ENCODE data around the gene NUMBL. TPM values are rescaled to one million over a fixed set of nuclear protein-coding genes. Genes with fewer than 3 reads are reported as not detected.

Gene NUMBL
- total RNA-seq, 1 donor from 2014 or later, result 6.4 TPM

- peaks cover 16% of the 10 kb centered on the region for H3K4me1 ChIP-seq
- peaks cover 23% of the 10 kb centered on the region for H3F3A ChIP-seq (ENCODE audit: low read depth)
- H3K27ac Mint-ChIP-seq, result no peak overlapping the region
- peaks cover 11% of the 10 kb centered on the region for H3K27me3 Mint-ChIP-seq (ENCODE audit: insufficient read depth, low read depth)
- peak overlapping the region; percentile 78 for H3K4me2 ChIP-seq
- H3K4me3 Mint-ChIP-seq, result peak overlapping the region; percentile 72
- H3K27ac ChIP-seq, result no peak overlapping the region
- no peaks in the 10 kb centered on the region for H3K36me3 ChIP-seq
- peak overlapping the region; percentile 65 for H3K4me3 ChIP-seq
- no peak overlapping the region for H3K9ac ChIP-seq
- H3K9me3 ChIP-seq (ENCODE audit: low read depth), result no peaks in the 10 kb centered on the region
- DNase-seq (ENCODE audit: low spot score), result no peak
- peaks cover 37% of the 10 kb centered on the region for H3K4me1 Mint-ChIP-seq
- H4K20me1 ChIP-seq (ENCODE audit: low read depth), result peaks cover 34% of the 10 kb centered on the region
- H3K36me3 Mint-ChIP-seq, result peaks cover 20% of the 10 kb centered on the region
- H3K9me3 Mint-ChIP-seq, result no peaks in the 10 kb centered on the region
- H3K27me3 ChIP-seq, result no peaks in the 10 kb centered on the region
- H3K79me2 ChIP-seq (ENCODE audit: low read depth), result peaks cover 53% of the 10 kb centered on the region
- H2AFZ ChIP-seq (replicated peaks), result no peak overlapping the region
- TF ChIP-seq EZH2 (IDR thresholded peaks at IDR 0.05) (no peak), CTCF (IDR thresholded peaks at IDR 0.05) (no peak), EZH2phosphoT487 (IDR thresholded peaks at IDR 0.05) (no peak)
These were observed 29.0 kb upstream of the NUMBL start for GRCh38 chr19:40719414-40719894.

GRCh38 chr19:40718774-40719391 is 28.4 kb upstream of the NUMBL start:
- H3F3A ChIP-seq (ENCODE audit: low read depth), result peaks cover 23% of the 10 kb centered on the region
- no peaks in the 10 kb centered on the region for H3K9me3 ChIP-seq (ENCODE audit: low read depth)
- H3K27me3 ChIP-seq, result no peaks in the 10 kb centered on the region
- H3K27ac ChIP-seq, result no peak overlapping the region
- H3K4me1 ChIP-seq, result peaks cover 16% of the 10 kb centered on the region
- H3K9ac ChIP-seq, result peak overlapping the region; percentile 44
- peaks cover 39% of the 10 kb centered on the region for H3K4me1 Mint-ChIP-seq
- H3K79me2 ChIP-seq (ENCODE audit: low read depth), result peaks cover 58% of the 10 kb centered on the region
- H3K9me3 Mint-ChIP-seq, result no peaks in the 10 kb centered on the region
- peaks cover 16% of the 10 kb centered on the region for H3K36me3 Mint-ChIP-seq
- H3K36me3 ChIP-seq, result no peaks in the 10 kb centered on the region
- TF ChIP-seq EZH2phosphoT487 (IDR thresholded peaks at IDR 0.05) (no peak), EZH2 (IDR thresholded peaks at IDR 0.05) (no peak), CTCF (IDR thresholded peaks at IDR 0.05) (no peak)
- H2AFZ ChIP-seq (replicated peaks), result no peak overlapping the region
- H4K20me1 ChIP-seq (ENCODE audit: low read depth), result peaks cover 34% of the 10 kb centered on the region
- peak; percentile 46 for DNase-seq (ENCODE audit: low spot score)
- peak overlapping the region; percentile 92 for H3K4me3 Mint-ChIP-seq
- H3K4me3 ChIP-seq, result peak overlapping the region; percentile 65
- H3K4me2 ChIP-seq, result peak overlapping the region; percentile 78
- peaks cover 11% of the 10 kb centered on the region for H3K27me3 Mint-ChIP-seq (ENCODE audit: insufficient read depth, low read depth)
- H3K27ac Mint-ChIP-seq, result no peak overlapping the region

- Mint-ChIP-seq H3K4me1 (peaks cover 41% of the 10 kb centered on the region), H3K27ac (peak overlapping the region; percentile 84), H3K27me3 (ENCODE audit: insufficient read depth, low read depth) (peaks cover 9% of the 10 kb centered on the region), H3K36me3 (peaks cover 12% of the 10 kb centered on the region), H3K9me3 (no peaks in the 10 kb centered on the region), H3K4me3 (peak overlapping the region; percentile 92)
- Histone ChIP-seq H3K27ac (no peak overlapping the region), H3K4me1 (peaks cover 16% of the 10 kb centered on the region), H3K4me3 (peak overlapping the region; percentile 65), H4K20me1 (ENCODE audit: low read depth) (peaks cover 34% of the 10 kb centered on the region), H3K9me3 (ENCODE audit: low read depth) (no peaks in the 10 kb centered on the region), H3K79me2 (ENCODE audit: low read depth) (peaks cover 61% of the 10 kb centered on the region), H3K4me2 (peak overlapping the region; percentile 78), H2AFZ (replicated peaks) (no peak overlapping the region), H3F3A (ENCODE audit: low read depth) (peaks cover 23% of the 10 kb centered on the region), H3K27me3 (no peaks in the 10 kb centered on the region), H3K36me3 (no peaks in the 10 kb centered on the region), H3K9ac (peak overlapping the region; percentile 53)
- TF ChIP-seq CTCF (IDR thresholded peaks at IDR 0.05) (no peak), EZH2phosphoT487 (IDR thresholded peaks at IDR 0.05) (no peak), EZH2 (IDR thresholded peaks at IDR 0.05) (no peak)
- peak; percentile 58 for DNase-seq (ENCODE audit: low spot score)
These were observed 27.7 kb upstream of the NUMBL start for GRCh38 chr19:40717880-40718773.
